EL (cell line): Measurements from ENCODE around the gene SLC25A42.
"Not testable (repeated sequence)": the region's sequence is repeated elsewhere in the genome, so short reads cannot be mapped to it uniquely, and the experiment has no call there.

Source experiments
- DNase-seq: peaks from one replicate; pipeline ENCODE4 v3.0.0-alpha.2; 2016

SLC25A42 gene

GRCh38 chr19:19139876-19140229 is 76.1 kb downstream of the SLC25A42 start:
- DNase-seq, result no peak

- DNase-seq, result no peak
These were observed 76.7 kb downstream of the SLC25A42 start for GRCh38 chr19:19140476-19140875.

- DNase-seq, result no peak
These were observed 78.6 kb downstream of the SLC25A42 start for GRCh38 chr19:19142347-19142746.

- DNase-seq, result no peak
These were observed 81.5 kb downstream of the SLC25A42 start for GRCh38 chr19:19145281-19145680.

GRCh38 chr19:19145684-19146608 is 82.2 kb downstream of the SLC25A42 start:
- DNase-seq, result peak; percentile 63

GRCh38 chr19:19146865-19147264 is 83.1 kb downstream of the SLC25A42 start:
- no peak for DNase-seq

GRCh38 chr19:19147344-19147743 is 83.5 kb downstream of the SLC25A42 start:
- no peak for DNase-seq

GRCh38 chr19:19148504-19148903 is 84.7 kb downstream of the SLC25A42 start:
- DNase-seq, result not testable (repeated sequence)

- DNase-seq, result no peak
These were observed 85.6 kb downstream of the SLC25A42 start for GRCh38 chr19:19149435-19149834.

- no peak for DNase-seq
These were observed 87.6 kb downstream of the SLC25A42 start for GRCh38 chr19:19151418-19151817.

GRCh38 chr19:19152668-19153384 is 89.0 kb downstream of the SLC25A42 start:
- no peak for DNase-seq

- no peak for DNase-seq
These were observed 91.1 kb downstream of the SLC25A42 start for GRCh38 chr19:19154768-19155494.

GRCh38 chr19:19155495-19156219 is 91.9 kb downstream of the SLC25A42 start:
- no peak for DNase-seq

- DNase-seq, result no peak
These were observed 94.0 kb downstream of the SLC25A42 start for GRCh38 chr19:19157808-19158207.

GRCh38 chr19:19159534-19159933 is 95.7 kb downstream of the SLC25A42 start:
- no peak for DNase-seq

GRCh38 chr19:19160461-19161035 is 96.8 kb downstream of the SLC25A42 start:
- no peak for DNase-seq

GRCh38 chr19:19162495-19162894 is 98.7 kb downstream of the SLC25A42 start:
- no peak for DNase-seq
